GM21515 (cell line): ENCODE measurements around the gene HOXB4.
"Not testable (repeated sequence)": the region's sequence is repeated elsewhere in the genome, so short reads cannot be mapped to it uniquely, and the experiment has no call there.

ENCODE experiments used
- ATAC-seq: cut with Tn5 transposase; IDR thresholded peaks from one replicate; pipeline ENCODE4 v1.9.1; 2021; ENCODE audit not compliant: unreplicated experiment

Gene HOXB4

DNA sequence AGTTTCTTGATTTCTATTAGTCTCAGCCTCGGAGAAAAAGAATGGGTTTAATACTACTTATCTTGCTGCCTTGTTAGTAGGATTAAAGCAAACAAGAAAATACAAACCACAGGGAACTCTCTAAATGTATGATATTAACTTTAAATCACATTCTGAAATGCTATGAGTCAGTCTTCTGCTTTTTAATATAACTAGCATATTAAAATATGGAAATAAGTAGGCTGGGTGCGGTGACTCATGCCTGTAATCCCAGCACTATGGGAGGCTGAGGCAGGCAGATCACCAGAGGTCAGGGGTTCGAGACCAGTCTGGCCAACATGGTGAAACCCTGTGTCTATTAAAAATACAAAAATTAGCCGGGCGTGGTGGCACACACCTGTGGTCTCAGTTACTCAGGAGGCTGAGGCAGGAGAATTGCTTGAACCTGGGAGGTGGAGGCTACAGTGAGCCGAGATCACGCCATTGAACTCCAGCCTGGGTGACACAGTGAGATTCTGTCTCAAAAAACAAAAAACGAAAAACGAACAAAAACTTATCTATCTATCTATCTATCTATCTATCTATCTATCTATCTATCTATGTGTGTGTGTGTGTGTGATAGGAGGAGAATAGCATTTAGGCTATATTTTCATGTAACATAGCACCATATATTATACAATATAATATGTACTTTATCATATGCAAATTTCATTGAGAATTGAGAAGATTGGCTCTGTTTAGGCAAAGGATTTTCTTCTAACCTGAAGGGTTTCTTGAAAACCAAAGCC lies 42.2 kb downstream of the HOXB4 start:
- not testable (repeated sequence) for ATAC-seq

DNA sequence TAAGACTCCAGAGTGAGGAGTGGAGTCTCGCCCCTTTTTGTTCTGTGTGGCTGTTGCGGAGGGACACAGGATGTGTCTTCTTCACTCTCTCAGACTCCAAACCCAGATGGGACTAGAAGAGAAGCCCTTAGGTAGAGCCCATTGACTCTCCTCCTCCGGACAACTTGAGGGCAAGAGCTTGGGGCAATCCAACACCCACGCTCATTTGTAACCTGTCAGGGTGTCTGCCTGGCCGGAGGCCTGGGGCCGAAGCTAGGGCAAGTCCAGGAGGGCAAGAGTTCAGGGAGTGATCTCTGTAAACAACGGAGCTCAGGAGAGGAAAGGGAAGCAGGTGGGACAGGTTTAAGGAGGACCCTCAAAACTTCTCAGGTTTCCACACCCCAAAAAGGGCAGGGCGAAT lies 45.9 kb downstream of the HOXB4 start:
- no peak for ATAC-seq

DNA sequence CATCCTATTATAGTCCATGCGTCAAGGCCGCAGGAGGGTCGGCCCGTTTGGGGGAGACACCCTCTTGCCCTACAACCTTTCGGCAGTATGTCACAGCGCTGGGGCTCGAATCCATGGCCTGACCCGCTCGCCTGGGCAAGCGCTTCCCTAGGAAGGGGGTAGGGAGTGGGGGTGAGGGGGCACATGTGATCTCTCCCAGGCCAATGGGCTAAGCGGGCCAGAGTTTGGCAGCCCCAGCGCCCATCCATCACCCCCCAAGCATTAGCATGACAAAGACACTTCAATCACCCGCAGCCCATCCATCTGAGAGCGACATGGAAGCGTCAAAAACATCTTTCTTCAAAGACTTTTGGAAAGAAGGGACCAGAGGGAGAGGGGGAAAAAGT lies 47.3 kb downstream of the HOXB4 start, which contains the start of gene HOXB1:
Gene HOXB1 (minus strand): TSS at position 125 of the 386 bp plus-strand sequence. CDS start 107 bp downstream, at position 18.
- ATAC-seq = no peak

DNA sequence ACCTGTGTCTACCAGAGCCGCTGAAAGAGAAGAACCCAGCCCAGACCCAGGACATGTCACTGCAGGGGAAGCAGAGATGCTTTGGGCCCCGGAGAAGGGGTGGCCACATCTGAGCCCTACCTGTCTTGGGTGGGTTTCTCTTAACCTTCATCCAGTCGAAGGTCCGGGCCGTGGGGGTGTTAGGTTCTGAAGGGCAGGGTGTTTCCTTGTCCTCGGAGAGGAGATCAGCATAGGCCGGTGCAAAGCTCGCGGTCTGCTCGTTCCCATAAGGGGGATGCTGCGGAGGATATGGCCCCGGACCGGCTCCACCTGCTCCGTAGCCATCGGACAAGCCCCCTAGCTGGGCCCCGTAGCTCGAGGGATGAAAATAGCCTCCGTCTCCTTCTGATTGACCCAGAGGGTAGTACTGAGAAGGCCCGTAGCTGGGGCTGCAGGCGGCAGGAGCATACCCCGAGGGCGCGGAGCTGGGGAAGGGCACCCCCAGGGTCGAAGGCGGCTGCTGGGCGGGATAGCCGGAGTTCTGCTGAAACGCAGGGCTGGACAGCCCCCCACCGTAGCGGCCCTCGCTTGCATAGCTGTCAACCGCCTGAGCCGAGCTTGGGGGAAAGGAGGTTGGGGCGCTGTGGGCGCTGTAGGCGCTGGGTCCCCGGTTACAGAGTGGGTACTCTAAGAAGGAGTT lies 47.8 kb downstream of the HOXB4 start:
- no peak for ATAC-seq

DNA sequence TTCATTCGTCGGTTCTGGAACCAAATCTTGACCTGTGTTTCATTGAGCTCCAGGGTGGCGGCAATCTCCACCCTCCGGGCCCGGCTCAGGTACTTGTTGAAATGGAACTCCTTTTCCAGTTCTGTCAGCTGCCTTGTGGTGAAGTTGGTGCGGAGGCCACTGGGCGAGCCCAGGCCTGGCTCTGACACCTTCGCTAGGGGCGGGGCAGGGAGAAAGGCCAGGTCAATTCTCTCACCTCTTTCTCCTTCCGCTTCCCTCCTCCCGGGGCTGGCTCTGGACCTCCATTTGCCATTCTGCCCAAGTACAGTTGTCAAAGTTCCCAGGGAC lies 48.5 kb downstream of the HOXB4 start:
- ATAC-seq = no peak

DNA sequence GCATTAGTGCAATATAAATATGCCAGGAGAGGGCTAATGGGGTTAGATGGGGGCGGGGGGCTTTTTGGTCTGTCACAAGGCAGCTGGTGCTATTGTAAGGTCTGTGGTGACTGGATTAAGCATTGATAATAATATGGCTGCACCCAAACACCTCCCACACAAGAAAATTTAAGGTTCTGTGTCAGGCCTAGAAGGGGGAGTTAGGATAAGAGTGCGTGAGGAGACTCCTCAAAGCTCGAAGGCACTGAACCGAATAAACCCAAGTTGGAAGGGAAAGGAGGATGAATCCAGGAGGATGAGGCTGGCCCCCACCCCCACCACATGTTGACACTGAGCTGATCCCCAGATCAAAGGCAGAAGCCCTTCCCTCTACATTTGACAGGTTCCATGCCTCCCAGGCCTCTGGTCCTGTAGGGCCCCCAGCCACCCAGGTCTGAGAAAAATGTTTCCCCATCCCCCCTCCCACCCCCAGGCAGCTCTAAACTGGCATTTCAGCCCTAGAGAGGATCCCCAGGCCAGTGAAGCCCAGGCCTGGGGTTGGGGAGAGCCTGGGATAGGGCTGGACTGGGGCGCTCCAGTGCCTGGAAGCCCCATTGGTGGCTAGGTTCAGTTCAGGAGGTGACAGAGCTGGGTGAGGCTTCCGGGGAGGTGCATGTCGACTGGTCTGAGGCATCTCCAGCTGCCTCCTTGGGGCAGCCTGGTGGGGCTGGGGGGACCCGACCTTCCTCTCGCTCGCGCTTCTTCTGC lies 49.0 kb downstream of the HOXB4 start:
- no peak for ATAC-seq

DNA sequence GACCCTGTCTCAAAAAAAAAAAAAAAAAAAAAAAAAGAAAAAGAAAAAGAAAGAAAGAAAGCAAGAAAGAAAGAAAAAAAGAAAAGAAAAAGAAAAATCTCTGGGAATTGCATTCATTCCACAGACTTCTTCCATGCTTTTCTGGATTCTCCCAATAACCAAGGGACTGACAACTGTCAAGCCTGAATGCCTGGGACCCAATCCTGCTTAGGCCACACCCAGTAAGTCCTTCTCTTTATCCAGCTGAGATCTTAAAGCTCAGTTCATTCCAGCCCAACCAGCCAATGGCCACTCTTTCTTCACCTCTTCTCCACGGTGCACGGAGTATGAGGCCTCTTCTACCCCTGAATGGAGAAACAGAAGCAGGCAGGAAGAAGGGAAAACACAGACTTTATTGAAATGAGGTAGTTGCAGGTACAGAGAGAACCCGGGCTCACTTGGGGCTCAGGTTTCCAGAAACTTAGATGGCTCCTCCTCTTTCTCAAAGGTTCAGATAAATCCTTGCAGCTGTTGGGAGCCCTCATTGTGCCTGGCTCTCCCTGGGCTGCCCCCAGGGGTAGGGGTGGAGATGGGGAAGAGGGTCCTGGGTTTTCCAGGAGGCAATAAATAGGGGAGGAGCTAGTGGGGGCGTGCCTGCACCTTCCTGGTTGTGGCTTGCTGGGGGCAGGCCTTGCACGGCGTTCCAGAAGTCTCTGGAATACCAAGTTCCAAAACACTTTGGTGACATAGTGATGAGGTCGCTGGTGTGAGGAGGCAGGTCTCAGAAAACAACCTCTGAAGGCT lies 49.8 kb downstream of the HOXB4 start:
- ATAC-seq = no peak

DNA sequence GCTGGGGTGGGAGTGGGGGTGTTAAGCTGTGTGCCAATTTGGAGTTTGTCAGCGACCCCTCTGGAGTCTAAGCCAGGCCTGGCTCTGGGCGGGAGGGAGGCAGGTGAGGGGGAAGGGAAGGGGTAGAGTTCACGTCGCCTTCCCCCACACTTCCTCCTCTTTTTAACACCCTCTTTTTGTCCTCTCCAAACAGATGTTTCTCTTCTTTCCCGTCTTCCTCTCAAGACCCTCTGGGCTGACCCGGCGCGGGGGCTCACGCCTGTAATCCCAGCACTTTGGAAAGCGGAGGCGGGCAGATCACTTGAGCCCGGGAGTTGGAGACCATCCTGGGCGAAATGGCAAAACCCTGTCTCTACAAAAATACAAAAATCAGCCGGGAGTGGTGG lies 50.6 kb downstream of the HOXB4 start:
- no peak for ATAC-seq

DNA sequence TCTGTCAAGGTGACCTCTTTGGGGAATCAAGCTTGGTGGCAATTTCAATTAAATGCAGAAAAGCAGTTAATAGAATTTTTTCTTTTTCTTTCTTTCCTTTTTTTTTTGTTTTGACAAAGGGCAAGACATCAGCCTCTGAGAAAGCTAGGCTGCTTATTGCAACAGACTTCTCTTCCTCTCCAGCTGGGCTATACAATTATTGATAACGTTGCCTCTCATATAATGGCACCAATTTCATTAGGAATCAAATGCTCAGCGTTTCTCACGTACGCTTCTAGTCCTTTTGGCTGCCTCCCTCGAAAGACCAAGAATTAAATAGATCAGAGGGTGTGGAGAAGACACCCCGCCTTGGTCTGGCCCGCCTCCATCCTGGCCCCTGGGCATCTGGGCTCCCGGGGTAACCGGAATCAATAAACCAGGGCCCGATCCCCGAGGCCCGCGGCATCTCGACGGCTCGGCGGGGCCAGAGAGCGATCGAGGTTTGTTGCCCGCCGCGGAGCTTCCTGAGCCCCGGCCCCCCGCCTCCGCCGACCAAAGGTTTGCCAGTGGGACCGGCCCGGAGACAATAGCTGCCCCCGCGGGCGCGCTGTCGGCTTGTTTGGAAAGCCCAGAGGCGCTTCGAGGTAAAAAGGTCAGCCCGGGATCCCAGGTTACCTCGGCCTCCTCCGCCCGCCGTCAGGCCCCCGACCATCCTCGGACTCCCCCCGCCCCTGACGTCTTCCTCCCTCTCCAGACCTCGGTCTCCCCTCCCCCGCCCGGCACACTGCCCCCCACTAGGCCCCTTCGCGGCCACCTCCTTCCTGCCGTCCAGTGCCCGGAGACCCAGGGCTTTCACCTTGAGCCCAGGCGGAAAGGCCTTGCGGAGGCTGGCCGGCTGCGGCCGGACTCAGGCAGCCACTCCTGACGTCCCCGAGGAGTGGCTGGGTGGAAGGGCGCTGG lies 51.3 kb downstream of the HOXB4 start:
- ATAC-seq = no peak
